MM.1S (cell line): Measurements from ENCODE around the gene GPAT2.

Source experiments
- DNase-seq: peaks from one replicate; pipeline ENCODE4 v3.0.0-alpha.2; 2015
- H2AFZ ChIP-seq: fragments of 300-600 bp; sonication (generic); 2 replicates; pipeline ENCODE4 v1.6.0; 2016; ENCODE audit warnings: antibody characterized with exemption, low read length
- H3F3A ChIP-seq: fragments of 300-600 bp; sonication (generic); 2 replicates; pipeline ENCODE4 v1.6.1; 2016; ENCODE audit warnings: mild to moderate bottlenecking, antibody characterized with exemption, low read length, moderate library complexity, mixed read lengths; ENCODE audit not compliant: insufficient read depth
- H3K27ac ChIP-seq: fragments of 300-600 bp; sonication (generic); 2 replicates; pipeline ENCODE4 v1.5.1; 2016; ENCODE audit warnings: mild to moderate bottlenecking, low read length
- H3K27me3 ChIP-seq: fragments of 300-600 bp; sonication (generic); replicated peaks from 2 replicates; pipeline ENCODE4 v1.6.0; 2016; ENCODE audit warnings: low read length; ENCODE audit not compliant: insufficient read depth
- H3K36me3 ChIP-seq: fragments of 300-600 bp; sonication (generic); replicated peaks from 2 replicates; pipeline ENCODE4 v1.6.1; 2016; ENCODE audit warnings: mild to moderate bottlenecking, low read length, mixed read lengths; ENCODE audit not compliant: insufficient read depth
- H3K4me1 ChIP-seq: fragments of 300-600 bp; sonication (generic); 2 replicates; pipeline ENCODE4 v1.6.1; 2016; ENCODE audit warnings: low read length, mixed read lengths
- H3K4me2 ChIP-seq: fragments of 300-600 bp; sonication (generic); 2 replicates; pipeline ENCODE4 v1.6.0; 2016; ENCODE audit warnings: low read depth, low read length
- H3K4me3 ChIP-seq: fragments of 300-600 bp; sonication (generic); 2 replicates; pipeline ENCODE4 v1.5.1; 2016; ENCODE audit warnings: low read length, mixed read lengths
- H3K79me2 ChIP-seq: fragments of 300-600 bp; sonication (generic); 2 replicates; pipeline ENCODE4 v1.6.1; 2016; ENCODE audit warnings: mixed run types, low read length, mixed read lengths
- H3K9ac ChIP-seq: fragments of 300-600 bp; sonication (generic); 2 replicates; pipeline ENCODE4 v1.6.1; 2016; ENCODE audit warnings: low read length, mixed read lengths
- H3K9me2 ChIP-seq: fragments of 300-600 bp; sonication (generic); replicated peaks from 2 replicates; pipeline ENCODE4 v1.6.1; 2016; ENCODE audit warnings: mild to moderate bottlenecking, low read length, mixed read lengths; ENCODE audit not compliant: insufficient read depth
- H3K9me3 ChIP-seq: fragments of 300-600 bp; sonication (generic); replicated peaks from 2 replicates; pipeline ENCODE4 v1.6.1; 2016; ENCODE audit warnings: mild to moderate bottlenecking, low read length, mixed read lengths; ENCODE audit not compliant: insufficient read depth
- H4K20me1 ChIP-seq: fragments of 300-600 bp; sonication (generic); 2 replicates; pipeline ENCODE4 v1.6.1; 2016; ENCODE audit warnings: mild to moderate bottlenecking, low read length, moderate library complexity, mixed read lengths; ENCODE audit not compliant: insufficient read depth
- CTCF ChIP-seq: fragments of 300-600 bp; sonication (generic); IDR thresholded peaks from 2 replicates; pipeline ENCODE4 v1.5.1; 2016; ENCODE audit warnings: antibody characterized with exemption, low read length, mixed read lengths
- EZH2 ChIP-seq: fragments of 300-600 bp; sonication (generic); optimal IDR thresholded peaks from 2 replicates; pipeline ENCODE3; 2017; ENCODE audit warnings: low read depth, mild to moderate bottlenecking, antibody characterized with exemption, low read length, mixed read lengths
- EZH2phosphoT487 ChIP-seq: fragments of 300-600 bp; sonication (generic); IDR thresholded peaks from 2 replicates; pipeline ENCODE4 v1.6.1; 2018; ENCODE audit warnings: antibody characterized with exemption, low read length

GPAT2 gene

DNA sequence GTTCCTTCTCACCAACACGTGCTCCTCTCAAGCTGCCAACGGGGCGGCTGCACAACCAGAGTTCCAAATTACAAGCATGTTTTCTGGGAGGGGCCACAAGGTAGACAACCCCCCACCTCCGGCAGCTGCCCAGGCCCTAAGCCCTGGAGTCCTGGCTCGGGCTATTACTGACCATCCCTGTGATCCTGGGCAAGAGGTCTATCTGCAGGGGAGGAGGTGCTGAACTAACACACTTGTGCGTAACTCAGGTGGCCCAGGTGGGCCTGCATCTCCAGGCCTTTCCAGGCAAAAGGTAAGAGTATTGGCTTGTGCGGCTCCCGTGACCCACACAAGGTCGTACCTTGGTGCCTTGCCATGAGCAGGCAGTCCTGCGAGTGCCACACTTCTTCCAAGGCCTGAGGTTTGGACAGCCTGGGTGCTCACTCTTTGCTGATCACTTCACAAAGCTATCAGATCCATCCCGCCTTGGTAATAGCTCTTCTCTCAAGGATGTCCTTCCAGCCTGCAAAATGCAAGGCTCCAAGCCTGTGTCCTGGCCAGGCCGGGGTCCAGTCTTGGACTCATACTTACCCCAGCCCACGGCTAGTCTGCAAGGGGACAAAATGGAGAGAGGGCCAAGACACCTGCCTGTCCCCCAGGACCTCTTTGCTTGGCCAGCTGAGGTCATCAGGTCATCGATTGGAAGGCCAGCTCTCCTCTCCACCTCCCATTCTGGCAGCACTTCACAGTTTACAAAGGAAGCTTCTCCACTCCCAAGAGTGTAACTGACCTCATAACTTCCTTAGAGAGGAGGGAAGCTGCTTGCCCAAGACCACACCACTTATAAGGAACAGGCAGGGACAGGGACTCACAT is 47.7 kb upstream of the GPAT2 start:
- no peak for TF ChIP-seq EZH2phosphoT487
- TF ChIP-seq CTCF: no peak
- no peak for TF ChIP-seq EZH2
- no peak for DNase-seq
- no peaks in the 10 kb centered on the region for H4K20me1 ChIP-seq
- no peaks in the 10 kb centered on the region for H3K36me3 ChIP-seq
- H3K9ac ChIP-seq: no peak overlapping the region
- no peaks in the 10 kb centered on the region for H3F3A ChIP-seq
- H3K4me2 ChIP-seq: no peak overlapping the region
- H3K4me3 ChIP-seq: no peak overlapping the region
- no peaks in the 10 kb centered on the region for H3K27me3 ChIP-seq
- H3K9me2 ChIP-seq: no peaks in the 10 kb centered on the region
- H3K27ac ChIP-seq: no peak overlapping the region
- H3K79me2 ChIP-seq: no peaks in the 10 kb centered on the region
- H3K4me1 ChIP-seq: no peaks in the 10 kb centered on the region
- no peak overlapping the region for H2AFZ ChIP-seq
- no peaks in the 10 kb centered on the region for H3K9me3 ChIP-seq

- no peak overlapping the region for H3K27ac ChIP-seq
- H3F3A ChIP-seq: no peaks in the 10 kb centered on the region
- TF ChIP-seq EZH2phosphoT487 (no peak), CTCF (no peak), EZH2 (no peak)
- H3K4me2 ChIP-seq: no peak overlapping the region
- H3K4me3 ChIP-seq: no peak overlapping the region
- H3K9me2 ChIP-seq: no peaks in the 10 kb centered on the region
- H3K27me3 ChIP-seq: no peaks in the 10 kb centered on the region
- H4K20me1 ChIP-seq: no peaks in the 10 kb centered on the region
- DNase-seq: no peak
- no peaks in the 10 kb centered on the region for H3K9me3 ChIP-seq
- H3K9ac ChIP-seq: no peak overlapping the region
- no peaks in the 10 kb centered on the region for H3K79me2 ChIP-seq
- no peak overlapping the region for H2AFZ ChIP-seq
- H3K36me3 ChIP-seq: no peaks in the 10 kb centered on the region
- H3K4me1 ChIP-seq: no peaks in the 10 kb centered on the region
These were observed 46.3 kb upstream of the GPAT2 start for GRCh38 chr2:96081042-96081441.

- no peaks in the 10 kb centered on the region for H3F3A ChIP-seq
- H3K4me3 ChIP-seq: no peak overlapping the region
These were observed 40.6 kb upstream of the GPAT2 start for GRCh38 chr2:96075199-96075771.

More at GRCh38 chr2:96075199-96075771, 40.6 kb upstream of the GPAT2 start:
- Histone ChIP-seq H4K20me1 (no peaks in the 10 kb centered on the region), H3K4me2 (no peak overlapping the region), H3K36me3 (no peaks in the 10 kb centered on the region), H3K4me1 (no peaks in the 10 kb centered on the region), H3K9ac (no peak overlapping the region), H3K27ac (no peak overlapping the region), H3K27me3 (0 out of 2 replicates have a peak, but pooled peaks cover 4% of the 10 kb centered on the region), H3K79me2 (no peaks in the 10 kb centered on the region), H3K9me3 (no peaks in the 10 kb centered on the region), H2AFZ (no peak overlapping the region), H3K9me2 (no peaks in the 10 kb centered on the region)
- DNase-seq: no peak
- TF ChIP-seq CTCF (no peak), EZH2 (no peak), EZH2phosphoT487 (no peak)
